ENCODE data around the gene RASGRF1.

DNA sequence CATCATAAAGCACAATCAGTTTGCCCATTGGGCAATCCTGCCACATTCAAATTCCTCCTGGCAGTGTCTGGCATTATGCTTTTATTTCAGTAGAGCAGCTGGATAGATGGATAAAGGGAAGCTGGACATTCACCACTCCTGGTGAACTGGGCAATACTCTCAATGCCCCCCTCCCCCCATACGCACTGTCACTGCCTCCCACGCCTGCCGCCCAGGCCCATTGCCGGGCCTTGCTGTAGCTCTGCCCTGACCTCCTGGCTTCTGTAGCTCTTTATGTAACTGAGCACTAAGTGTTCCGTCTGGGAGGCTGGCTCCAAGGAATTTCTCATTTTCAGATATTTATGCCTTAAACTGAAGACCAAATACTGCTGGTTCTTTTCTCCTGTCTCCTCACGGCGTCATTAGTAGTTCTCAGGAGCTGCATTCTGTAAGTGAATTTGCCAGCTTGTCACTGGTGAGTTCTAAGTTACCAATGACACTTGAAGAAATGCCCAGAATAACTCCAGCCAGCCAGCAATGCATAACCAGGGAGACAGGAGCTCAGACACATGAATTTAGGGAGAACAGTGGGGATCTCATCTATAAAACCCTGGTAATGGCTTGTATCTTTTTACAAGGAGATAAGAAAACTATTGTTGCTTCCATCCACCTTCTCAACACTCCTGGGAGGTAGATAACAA lies 25.5 kb upstream of the RASGRF1 start:
- TF ChIP-seq, protein P1, sequence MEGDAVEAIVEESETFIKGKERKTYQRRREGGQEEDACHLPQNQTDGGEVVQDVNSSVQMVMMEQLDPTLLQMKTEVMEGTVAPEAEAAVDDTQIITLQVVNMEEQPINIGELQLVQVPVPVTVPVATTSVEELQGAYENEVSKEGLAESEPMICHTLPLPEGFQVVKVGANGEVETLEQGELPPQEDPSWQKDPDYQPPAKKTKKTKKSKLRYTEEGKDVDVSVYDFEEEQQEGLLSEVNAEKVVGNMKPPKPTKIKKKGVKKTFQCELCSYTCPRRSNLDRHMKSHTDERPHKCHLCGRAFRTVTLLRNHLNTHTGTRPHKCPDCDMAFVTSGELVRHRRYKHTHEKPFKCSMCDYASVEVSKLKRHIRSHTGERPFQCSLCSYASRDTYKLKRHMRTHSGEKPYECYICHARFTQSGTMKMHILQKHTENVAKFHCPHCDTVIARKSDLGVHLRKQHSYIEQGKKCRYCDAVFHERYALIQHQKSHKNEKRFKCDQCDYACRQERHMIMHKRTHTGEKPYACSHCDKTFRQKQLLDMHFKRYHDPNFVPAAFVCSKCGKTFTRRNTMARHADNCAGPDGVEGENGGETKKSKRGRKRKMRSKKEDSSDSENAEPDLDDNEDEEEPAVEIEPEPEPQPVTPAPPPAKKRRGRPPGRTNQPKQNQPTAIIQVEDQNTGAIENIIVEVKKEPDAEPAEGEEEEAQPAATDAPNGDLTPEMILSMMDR (conservative IDR thresholded peaks at IDR 0.05; ENCODE audit: low read depth, low read length): no peak
- TF ChIP-seq EZH2 (IDR thresholded peaks at IDR 0.05; ENCODE audit: low read length, unreplicated experiment) (no peak), EZH2phosphoT487 (IDR thresholded peaks at IDR 0.05; ENCODE audit: borderline replicate concordance, low read length) (no peak)
